Thyroid gland (tissue), 4 donors: ENCODE results near the gene HSPA2. TPM values are rescaled to one million over a fixed set of nuclear protein-coding genes. Genes with fewer than 3 reads are reported as not detected.

ENCODE experiments used
- DNase-seq, 2 donors: peaks; one replicate each; pipeline ENCODE4 v3.0.0-alpha.2; 2019
- H3K27ac ChIP-seq, 3 donors: fragments of 200-600 bp; sonication (generic); 1 replicate in 2 of 3; 2 replicates in 1 of 3; pipeline ENCODE4 v1.5.1; 2016 to 2019; ENCODE audit warnings: mild to moderate bottlenecking in 1 of 3, moderate library complexity in 1 of 3
- H3K27me3 ChIP-seq: fragments of 200-600 bp; sonication (generic); one replicate; pipeline ENCODE4 v1.5.1; 2019
- H3K36me3 ChIP-seq, 2 donors: fragments of 200-600 bp; sonication (generic); one replicate each; pipeline ENCODE4 v1.5.1; 2016 to 2019
- H3K4me1 ChIP-seq, 2 donors: fragments of 200-600 bp; sonication (generic); one replicate each; pipeline ENCODE4 v1.5.1; 2017 to 2019
- H3K4me3 ChIP-seq, 3 donors: fragments of 200-600 bp; sonication (generic); replicated peaks in 1 of 3; 1 replicate in 2 of 3; 2 replicates in 1 of 3; pipeline ENCODE4 v1.5.1; 2016; ENCODE audit warnings: mild to moderate bottlenecking in 1 of 3
- H3K9me3 ChIP-seq: fragments of 200-600 bp; sonication (generic); one replicate; pipeline ENCODE4 v1.5.1; 2017
- CTCF ChIP-seq, 6 experiments: fragments of 200-600 bp in 3 of 6; fragments of 450-650 bp in 3 of 6; sonication (generic) in 3 of 6; IDR thresholded peaks; one replicate each; pipeline ENCODE4 v1.5.1; 2016 to 2019; ENCODE audit warnings: antibody characterized with exemption in 6 of 6, mild to moderate bottlenecking in 2 of 6, inconsistent platforms in 1 of 6, moderate library complexity in 1 of 6
- POLR2A ChIP-seq, 2 donors: fragments of 450-650 bp; IDR thresholded peaks; one replicate each; pipeline ENCODE4 v1.6.1; 2017; ENCODE audit warnings: antibody characterized with exemption in 2 of 2, mild to moderate bottlenecking in 2 of 2, moderate library complexity in 1 of 2
- WGBS, 2 donors: methylation state at CpG; one replicate each; pipeline ENCODE4 v1.1.5; 2017; 5-methylcytosine and 5-hydroxymethylcytosine counted together
- intact Hi-C: fragments of 100-400 bp; cut with DNase I; formaldehyde crosslinking; loops from one replicate; pipeline ENCODE4 v1.15.1; 2023
- total RNA-seq, 4 donors: library from RNA; depleted of rRNA; stranded (reverse); fragments of >200 nt; gene quantifications; one replicate each; pipeline ENCODE4 v1.2.3, GENCODE V29; 2016

The HSPA2 gene
- total RNA-seq, 4 donors from 2014 or later = 6.0 to 11.0 (median 8.4) TPM

- H3K27me3 ChIP-seq = no peaks in the 10 kb centered on the region
- H3K4me1 ChIP-seq = peaks cover 0 to 14% of the 10 kb centered on the region in 2 donors
- no peak overlapping the region for H3K4me3 ChIP-seq
- H3K36me3 ChIP-seq = no peaks in the 10 kb centered on the region
- no peak for DNase-seq
- H3K27ac ChIP-seq = no peak overlapping the region
- intact Hi-C loops = no loop called here
- no peaks in the 10 kb centered on the region for H3K9me3 ChIP-seq
- TF ChIP-seq CTCF (IDR thresholded peaks at IDR 0.05) (no peak), POLR2A (IDR thresholded peaks at IDR 0.05) (no peak)
Measured at GRCh38 chr14:64572386-64573104, 32.0 kb downstream of the HSPA2 start.

GRCh38 chr14:64573109-64573508 is 32.6 kb downstream of the HSPA2 start:
- Histone ChIP-seq H3K27me3 (no peaks in the 10 kb centered on the region), H3K36me3 (no peaks in the 10 kb centered on the region), H3K4me3 (no peak overlapping the region), H3K9me3 (no peaks in the 10 kb centered on the region), H3K27ac (no peak overlapping the region), H3K4me1 (peaks cover 0 to 14% of the 10 kb centered on the region in 2 donors)
- intact Hi-C loops = no loop called here
- WGBS, 2 donors = 85 to 88% methylated on average over 3 of the region's 3 CpGs
- DNase-seq = no peak
- TF ChIP-seq POLR2A (IDR thresholded peaks at IDR 0.05) (no peak), CTCF (IDR thresholded peaks at IDR 0.05) (no peak)

GRCh38 chr14:64574371-64575107 is 34.0 kb downstream of the HSPA2 start:
- Histone ChIP-seq H3K36me3 (no peaks in the 10 kb centered on the region), H3K9me3 (no peaks in the 10 kb centered on the region), H3K4me3 (no peak overlapping the region), H3K4me1 (peaks cover 0 to 3% of the 10 kb centered on the region in 2 donors), H3K27ac (no peak overlapping the region), H3K27me3 (no peaks in the 10 kb centered on the region)
- WGBS, 2 donors = 87 to 91% methylated on average over 6 of the region's 6 CpGs
- TF ChIP-seq CTCF (IDR thresholded peaks at IDR 0.05) (no peak), POLR2A (IDR thresholded peaks at IDR 0.05) (no peak)
- DNase-seq = no peak
- intact Hi-C loops = no loop called here

GRCh38 chr14:64577211-64577610 is 36.7 kb downstream of the HSPA2 start:
- TF ChIP-seq CTCF (IDR thresholded peaks at IDR 0.05) (no peak), POLR2A (IDR thresholded peaks at IDR 0.05) (no peak)
- Histone ChIP-seq H3K36me3 (no peaks in the 10 kb centered on the region), H3K27ac (no peak overlapping the region), H3K4me1 (no peaks in the 10 kb centered on the region), H3K4me3 (no peak overlapping the region), H3K27me3 (no peaks in the 10 kb centered on the region), H3K9me3 (no peaks in the 10 kb centered on the region)
- 85 to 88% methylated on average over 5 of the region's 5 CpGs for WGBS, 2 donors
- no peak for DNase-seq
- intact Hi-C loops = no loop called here

- 79 to 82% methylated on average over 7 of the region's 7 CpGs for WGBS, 2 donors
- Histone ChIP-seq H3K27ac (no peak overlapping the region), H3K4me1 (no peaks in the 10 kb centered on the region), H3K27me3 (no peaks in the 10 kb centered on the region), H3K4me3 (no peak overlapping the region), H3K9me3 (no peaks in the 10 kb centered on the region), H3K36me3 (no peaks in the 10 kb centered on the region)
- intact Hi-C loops = no loop called here
- DNase-seq = no peak
- TF ChIP-seq POLR2A (IDR thresholded peaks at IDR 0.05) (no peak), CTCF (IDR thresholded peaks at IDR 0.05) (no peak)
Measured at GRCh38 chr14:64580467-64580866, 39.9 kb downstream of the HSPA2 start.
